Neutrophil (primary cell): ENCODE data around the gene MTCL1.

Experiments used
- H3K27ac ChIP-seq: fragments of 200-600 bp; sonication (generic); 2 replicates; pipeline ENCODE4 v1.5.1; 2016; ENCODE audit warnings: mild to moderate bottlenecking, moderate library complexity
- H3K27me3 ChIP-seq: fragments of 200-600 bp; sonication (generic); 2 replicates; pipeline ENCODE4 v1.6.0; 2016; ENCODE audit warnings: mild to moderate bottlenecking
- H3K36me3 ChIP-seq: fragments of 200-600 bp; sonication (generic); 2 replicates; pipeline ENCODE4 v1.5.1; 2017
- H3K4me1 ChIP-seq, 2 experiments: fragments of 200-600 bp in 1 of 2; sonication (generic) in 1 of 2; 1 replicate in 1 of 2; 2 replicates in 1 of 2; pipeline versions ENCODE4 v1.5.1 to v1.6.1; 2013 to 2016; ENCODE audit warnings: low read depth in 1 of 2, low read length in 1 of 2, mild to moderate bottlenecking in 1 of 2, moderate library complexity in 1 of 2; ENCODE audit not compliant: control insufficient read depth in 1 of 2, insufficient read depth in 1 of 2
- H3K4me3 ChIP-seq, 2 experiments: fragments of 200-600 bp in 1 of 2; sonication (generic) in 1 of 2; 1 replicate in 1 of 2; 2 replicates in 1 of 2; pipeline ENCODE4 v1.5.1; 2013 to 2016; ENCODE audit warnings: low read depth in 1 of 2, low read length in 1 of 2, mild to moderate bottlenecking in 1 of 2, moderate library complexity in 1 of 2
- H3K9me3 ChIP-seq: fragments of 200-600 bp; sonication (generic); 2 replicates; pipeline ENCODE4 v1.5.1; 2016
- TF ChIP-seq, protein P1 (sequence below): fragments of 200-600 bp; sonication (generic); IDR thresholded peaks from 2 replicates; pipeline ENCODE4 v1.5.1; 2016; ENCODE audit warnings: antibody characterized with exemption

Gene MTCL1

DNA sequence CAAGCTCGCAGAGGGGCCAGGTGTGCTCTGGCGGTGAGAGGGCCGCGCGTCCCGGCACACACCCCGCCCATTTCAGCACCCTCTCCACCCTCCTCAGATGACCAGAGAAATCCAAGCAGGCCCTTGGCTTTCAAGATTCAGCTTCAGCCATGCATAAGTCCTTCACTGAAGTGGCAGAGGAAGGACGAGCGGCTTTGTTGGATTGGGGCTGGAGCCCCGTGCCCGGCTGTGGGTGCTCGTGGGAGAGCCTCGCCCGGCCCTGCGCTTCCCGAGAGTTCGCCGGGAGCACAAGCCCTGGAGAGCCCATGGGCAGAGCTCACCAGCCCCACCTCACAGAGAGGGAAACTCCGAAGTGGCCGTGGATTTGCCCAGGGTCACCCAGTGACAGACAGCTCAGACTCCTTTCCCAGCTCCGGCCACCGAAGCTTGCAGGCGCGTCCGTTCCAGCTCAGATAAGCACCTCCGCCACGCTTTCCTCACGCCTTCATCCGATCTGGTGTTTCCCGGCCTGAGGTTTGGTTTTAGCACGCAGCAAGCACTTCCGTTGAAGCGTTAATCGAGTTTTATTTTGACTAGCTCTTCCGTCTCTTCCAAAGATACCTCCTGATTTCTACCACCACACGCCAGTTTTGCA is 45.6 kb upstream of the MTCL1 start:
- H3K4me1 ChIP-seq: no peaks in the 10 kb centered on the region

DNA sequence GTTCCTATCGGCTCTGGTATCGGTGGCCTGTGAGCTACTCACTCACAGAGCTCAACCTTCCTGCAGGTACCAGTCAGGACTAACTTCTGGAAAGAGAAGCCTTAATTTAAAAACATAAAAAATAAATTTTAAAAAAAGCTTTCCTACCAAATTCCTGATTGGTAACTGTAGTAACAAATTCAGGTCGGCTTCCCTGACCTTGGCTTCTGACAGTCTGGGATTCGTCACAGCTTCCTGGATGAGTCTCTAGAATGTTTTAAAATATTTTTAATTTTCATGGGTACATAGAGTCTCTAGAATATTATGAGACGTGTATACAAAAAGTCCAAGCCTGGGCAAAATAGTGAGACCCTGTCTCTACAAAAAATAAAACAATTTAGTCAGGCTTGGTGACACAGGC is 45.0 kb upstream of the MTCL1 start:
- Histone ChIP-seq H3K27me3 (peaks cover 26% of the 10 kb centered on the region), H3K9me3 (no peaks in the 10 kb centered on the region), H3K4me3 (no peak overlapping the region), H3K27ac (no peak overlapping the region), H3K4me1 (no peaks in the 10 kb centered on the region), H3K36me3 (no peaks in the 10 kb centered on the region)
- TF ChIP-seq, protein P1, sequence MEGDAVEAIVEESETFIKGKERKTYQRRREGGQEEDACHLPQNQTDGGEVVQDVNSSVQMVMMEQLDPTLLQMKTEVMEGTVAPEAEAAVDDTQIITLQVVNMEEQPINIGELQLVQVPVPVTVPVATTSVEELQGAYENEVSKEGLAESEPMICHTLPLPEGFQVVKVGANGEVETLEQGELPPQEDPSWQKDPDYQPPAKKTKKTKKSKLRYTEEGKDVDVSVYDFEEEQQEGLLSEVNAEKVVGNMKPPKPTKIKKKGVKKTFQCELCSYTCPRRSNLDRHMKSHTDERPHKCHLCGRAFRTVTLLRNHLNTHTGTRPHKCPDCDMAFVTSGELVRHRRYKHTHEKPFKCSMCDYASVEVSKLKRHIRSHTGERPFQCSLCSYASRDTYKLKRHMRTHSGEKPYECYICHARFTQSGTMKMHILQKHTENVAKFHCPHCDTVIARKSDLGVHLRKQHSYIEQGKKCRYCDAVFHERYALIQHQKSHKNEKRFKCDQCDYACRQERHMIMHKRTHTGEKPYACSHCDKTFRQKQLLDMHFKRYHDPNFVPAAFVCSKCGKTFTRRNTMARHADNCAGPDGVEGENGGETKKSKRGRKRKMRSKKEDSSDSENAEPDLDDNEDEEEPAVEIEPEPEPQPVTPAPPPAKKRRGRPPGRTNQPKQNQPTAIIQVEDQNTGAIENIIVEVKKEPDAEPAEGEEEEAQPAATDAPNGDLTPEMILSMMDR: no peak

More for the DNA sequence above, 45.6 kb upstream of the MTCL1 start:
- Histone ChIP-seq H3K27ac (no peak overlapping the region), H3K9me3 (no peaks in the 10 kb centered on the region), H3K36me3 (no peaks in the 10 kb centered on the region), H3K4me3 (no peak overlapping the region), H3K27me3 (peaks cover 26% of the 10 kb centered on the region)
- TF ChIP-seq, protein P1: no peak

DNA sequence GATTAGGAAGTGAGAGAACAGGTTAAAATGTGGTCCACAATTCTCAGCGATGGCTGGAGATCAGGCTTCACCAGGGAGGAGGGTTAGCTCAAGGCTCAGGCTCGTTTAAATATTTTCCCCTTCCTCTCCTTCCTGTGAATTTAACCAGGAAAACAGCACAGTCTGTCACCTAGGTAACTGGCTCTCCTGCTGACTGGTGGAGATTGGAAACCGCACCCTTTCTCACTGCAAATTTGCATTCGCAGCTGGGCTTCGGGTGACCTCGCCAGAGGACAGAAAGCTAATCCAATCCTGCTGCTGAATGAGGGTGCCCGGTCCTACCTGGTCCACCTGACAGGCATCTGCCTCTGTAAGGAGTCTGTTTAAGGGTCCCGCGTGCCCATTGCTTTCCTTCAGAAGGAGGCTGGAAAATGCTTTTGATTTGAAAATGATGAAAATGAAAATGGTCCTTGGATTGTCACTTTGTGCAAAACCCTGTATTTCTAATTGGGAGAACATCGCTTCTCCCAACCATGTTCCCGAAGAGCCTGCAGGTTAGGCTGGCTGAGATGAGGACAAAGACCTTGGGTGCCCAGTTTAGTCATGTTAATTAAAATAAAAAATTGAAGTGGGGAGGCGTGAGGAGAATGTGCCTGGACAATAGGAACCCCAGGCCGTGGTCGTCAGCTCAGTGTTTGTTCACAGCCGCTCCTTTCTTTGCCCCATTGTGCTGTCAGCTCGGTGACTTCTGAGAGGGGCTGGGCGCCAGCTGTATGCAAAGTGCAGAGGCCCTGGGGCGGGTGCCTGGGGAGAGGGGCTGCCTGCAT is 43.4 kb upstream of the MTCL1 start:
- Histone ChIP-seq H3K9me3 (no peaks in the 10 kb centered on the region), H3K27ac (no peak overlapping the region), H3K27me3 (peaks cover 26% of the 10 kb centered on the region), H3K4me1 (no peaks in the 10 kb centered on the region), H3K4me3 (no peak overlapping the region), H3K36me3 (no peaks in the 10 kb centered on the region)
- TF ChIP-seq, protein P1: no peak

DNA sequence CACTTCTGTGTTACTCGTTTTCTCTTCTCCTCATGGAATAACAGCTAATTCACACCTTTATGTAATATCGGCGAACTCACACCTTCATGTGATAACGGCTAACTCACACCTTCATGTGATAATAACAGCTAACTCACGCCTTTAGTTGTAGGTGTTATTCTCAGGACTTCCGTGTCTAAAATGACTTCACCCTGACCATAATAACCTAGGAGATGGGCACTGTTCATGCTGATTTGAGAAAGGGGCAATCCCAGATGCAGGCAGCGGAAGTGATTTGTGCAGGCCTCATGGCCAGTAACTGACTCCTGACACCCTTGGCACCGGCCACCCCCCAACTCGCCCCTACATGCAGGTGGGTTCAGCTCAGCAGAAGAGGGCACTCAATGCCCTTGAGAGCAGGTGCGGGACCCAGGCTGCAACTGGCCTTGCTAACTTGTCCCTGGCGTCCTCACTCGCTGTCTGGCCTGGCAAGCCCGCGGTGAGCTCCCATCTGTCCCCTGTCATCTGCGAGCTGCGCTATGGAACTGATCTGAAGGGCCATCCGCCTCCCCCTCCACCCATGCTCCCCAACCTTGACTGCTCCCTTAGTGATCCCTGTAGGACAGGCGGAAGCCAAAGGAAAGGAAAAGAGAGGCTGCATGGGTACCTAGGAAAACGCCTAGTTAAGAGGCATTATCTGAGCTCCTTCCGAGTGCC is 42.6 kb upstream of the MTCL1 start:
- no peaks in the 10 kb centered on the region for H3K36me3 ChIP-seq
- TF ChIP-seq, protein P1: no peak
- H3K4me1 ChIP-seq: no peaks in the 10 kb centered on the region
- no peaks in the 10 kb centered on the region for H3K9me3 ChIP-seq
- no peak overlapping the region for H3K4me3 ChIP-seq
- H3K27ac ChIP-seq: no peak overlapping the region
- peaks cover 26% of the 10 kb centered on the region for H3K27me3 ChIP-seq

DNA sequence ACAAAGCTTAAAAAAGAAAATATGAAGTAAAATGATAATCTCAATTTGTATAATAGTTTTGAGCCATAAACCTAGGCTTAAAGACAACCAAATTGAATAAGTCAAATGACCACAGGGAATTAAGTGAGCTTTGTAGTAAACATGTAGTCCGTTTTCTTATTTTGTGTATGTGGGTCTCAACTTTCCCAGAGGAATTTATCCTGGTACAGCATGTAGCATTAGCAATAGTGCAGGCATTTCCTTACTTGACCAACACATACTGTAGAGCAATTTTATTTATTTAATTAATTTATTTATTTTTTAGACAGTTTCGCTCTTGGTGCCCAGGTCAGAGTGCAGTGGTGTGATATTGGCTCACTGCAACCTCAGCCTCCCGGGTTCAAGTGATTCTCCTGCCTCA is 37.5 kb upstream of the MTCL1 start:
- Histone ChIP-seq H3K4me1 (no peaks in the 10 kb centered on the region), H3K27ac (no peak overlapping the region)
- TF ChIP-seq, protein P1: no peak

More for the DNA sequence above, 37.5 kb upstream of the MTCL1 start:
- H3K27me3 ChIP-seq: peaks cover 2% of the 10 kb centered on the region
- H3K4me3 ChIP-seq: no peak overlapping the region
- no peaks in the 10 kb centered on the region for H3K9me3 ChIP-seq
- H3K36me3 ChIP-seq: no peaks in the 10 kb centered on the region
